ENCODE data around the gene CLIC5.

DNA sequence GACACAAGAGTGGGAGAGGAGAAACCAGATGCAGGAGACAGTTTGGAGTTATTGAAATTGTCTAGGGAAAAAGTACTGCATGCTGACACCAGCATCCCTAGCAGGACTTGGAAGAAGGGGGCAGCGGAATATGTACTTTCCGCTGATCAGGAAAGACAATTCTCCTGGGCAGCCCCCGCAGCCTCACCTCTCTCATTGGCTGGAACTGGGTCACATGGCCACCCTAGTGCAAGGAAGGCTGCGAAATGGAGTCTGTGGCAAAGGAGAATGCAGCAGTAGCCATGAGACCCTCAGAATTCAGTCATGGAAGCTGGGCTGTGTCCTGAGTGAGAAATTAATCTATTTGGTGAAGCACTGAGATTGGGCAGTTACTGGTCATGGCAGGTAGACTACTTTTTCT, 131.3 kb downstream of the CLIC5 start:
- TF ChIP-seq, protein P1, sequence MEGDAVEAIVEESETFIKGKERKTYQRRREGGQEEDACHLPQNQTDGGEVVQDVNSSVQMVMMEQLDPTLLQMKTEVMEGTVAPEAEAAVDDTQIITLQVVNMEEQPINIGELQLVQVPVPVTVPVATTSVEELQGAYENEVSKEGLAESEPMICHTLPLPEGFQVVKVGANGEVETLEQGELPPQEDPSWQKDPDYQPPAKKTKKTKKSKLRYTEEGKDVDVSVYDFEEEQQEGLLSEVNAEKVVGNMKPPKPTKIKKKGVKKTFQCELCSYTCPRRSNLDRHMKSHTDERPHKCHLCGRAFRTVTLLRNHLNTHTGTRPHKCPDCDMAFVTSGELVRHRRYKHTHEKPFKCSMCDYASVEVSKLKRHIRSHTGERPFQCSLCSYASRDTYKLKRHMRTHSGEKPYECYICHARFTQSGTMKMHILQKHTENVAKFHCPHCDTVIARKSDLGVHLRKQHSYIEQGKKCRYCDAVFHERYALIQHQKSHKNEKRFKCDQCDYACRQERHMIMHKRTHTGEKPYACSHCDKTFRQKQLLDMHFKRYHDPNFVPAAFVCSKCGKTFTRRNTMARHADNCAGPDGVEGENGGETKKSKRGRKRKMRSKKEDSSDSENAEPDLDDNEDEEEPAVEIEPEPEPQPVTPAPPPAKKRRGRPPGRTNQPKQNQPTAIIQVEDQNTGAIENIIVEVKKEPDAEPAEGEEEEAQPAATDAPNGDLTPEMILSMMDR (IDR thresholded peaks at IDR 0.05) = no peak
- no peak for TF ChIP-seq POLR2A (IDR thresholded peaks at IDR 0.05)
